Activated CD8-positive, alpha-beta memory T cell treated with anti-CD3 and anti-CD28 coated beads, Interleukin-2, amount 50 U/mL, for 4 hours (primary cell): ENCODE measurements around the gene FASTKD2.

Experiments used
- DNase-seq: peaks from one replicate; pipeline ENCODE4 v3.0.0-alpha.2; 2020

The FASTKD2 gene

DNA sequence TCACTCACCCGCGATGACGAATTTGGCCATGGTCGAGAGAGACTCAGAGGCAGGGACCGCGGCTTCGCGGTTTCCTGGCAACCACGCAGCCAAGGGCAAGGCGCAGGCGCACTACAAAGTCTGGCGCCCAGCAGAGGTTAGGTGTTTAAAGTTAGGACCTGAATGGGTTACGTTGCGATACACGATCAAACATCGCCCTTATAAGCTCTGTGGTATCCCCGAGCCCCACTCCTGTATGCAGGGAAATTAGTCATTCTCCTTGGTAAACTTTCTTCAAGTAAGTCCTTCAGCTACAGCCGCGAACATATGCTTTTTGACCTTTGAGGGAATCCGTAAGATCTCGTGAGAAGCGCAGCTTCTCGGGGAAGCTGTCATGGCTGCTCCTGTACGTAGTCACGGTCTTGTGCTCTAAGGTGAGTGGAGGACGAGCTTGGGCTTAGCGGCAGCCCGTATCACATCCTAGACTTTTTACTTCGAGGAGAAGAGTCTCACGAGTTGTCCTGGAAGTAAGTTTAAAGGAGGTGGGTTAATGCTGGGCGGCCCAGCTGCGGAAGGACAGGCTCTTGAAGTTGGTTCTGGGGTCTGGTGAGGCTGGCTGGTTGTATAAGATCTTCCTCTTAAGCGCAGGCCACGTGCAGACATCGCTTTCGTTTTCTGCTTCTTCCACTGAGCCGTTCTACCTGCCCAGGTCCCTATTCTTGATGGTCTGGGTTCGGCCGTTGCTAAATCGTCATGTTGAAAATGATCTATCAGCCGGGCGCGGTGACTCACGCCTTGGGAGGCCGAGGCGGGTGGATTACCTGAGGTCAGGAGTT is at the start of gene FASTKD2, which contains the start of gene MDH1B:
TSS of gene FASTKD2 (plus strand) at position 365 of the 815 bp plus-strand sequence. CDS start 1,088 bp downstream, outside the sequence.
TSS of gene MDH1B (minus strand) at position 87 of the 815 bp plus-strand sequence. CDS start at position 30, 57 bp downstream.
- DNase-seq: peak; percentile 80

DNA sequence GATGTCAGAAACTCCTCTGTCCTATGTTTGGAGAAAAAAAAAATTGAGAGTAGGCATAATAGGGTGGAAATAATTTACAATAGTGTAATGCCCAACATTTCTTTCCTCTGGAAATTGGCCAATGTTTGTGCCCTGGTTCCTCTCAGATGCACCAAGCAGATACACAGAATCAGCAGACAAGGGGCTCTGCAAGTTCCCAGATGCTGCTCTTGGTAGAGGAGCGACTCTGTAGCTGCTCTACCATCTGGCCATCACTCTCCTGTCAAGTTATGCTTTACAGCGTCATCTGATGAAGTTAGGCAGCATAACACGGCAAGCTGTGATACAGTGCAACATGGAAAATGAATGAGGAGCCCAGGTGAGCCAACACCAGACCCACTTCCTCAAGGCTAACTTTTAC is 48.8 kb upstream of the FASTKD2 start:
- DNase-seq: no peak

DNA sequence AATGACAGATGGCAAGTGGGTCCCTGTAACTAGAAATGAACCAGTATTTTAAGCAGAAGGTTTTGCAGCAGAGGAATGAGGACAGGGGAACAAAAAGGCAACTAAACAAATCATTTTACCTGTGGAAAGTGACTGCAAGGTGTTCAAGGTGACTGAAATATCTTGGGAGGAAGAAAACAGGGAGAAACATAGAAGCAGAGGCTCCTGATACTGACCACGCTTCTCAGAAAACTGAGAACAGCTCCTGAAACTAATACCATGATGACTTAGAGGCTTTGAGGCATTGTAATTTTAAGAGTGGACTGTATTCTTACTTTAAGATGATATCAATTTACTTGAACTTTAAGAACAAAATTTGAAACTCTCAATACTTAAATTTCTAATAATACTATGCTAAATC is 47.1 kb upstream of the FASTKD2 start, which contains the start of gene DYTN:
TSS of gene DYTN (minus strand) at position 101 of the 400 bp plus-strand sequence. CDS start 117 bp downstream, outside the sequence.
- DNase-seq: no peak

DNA sequence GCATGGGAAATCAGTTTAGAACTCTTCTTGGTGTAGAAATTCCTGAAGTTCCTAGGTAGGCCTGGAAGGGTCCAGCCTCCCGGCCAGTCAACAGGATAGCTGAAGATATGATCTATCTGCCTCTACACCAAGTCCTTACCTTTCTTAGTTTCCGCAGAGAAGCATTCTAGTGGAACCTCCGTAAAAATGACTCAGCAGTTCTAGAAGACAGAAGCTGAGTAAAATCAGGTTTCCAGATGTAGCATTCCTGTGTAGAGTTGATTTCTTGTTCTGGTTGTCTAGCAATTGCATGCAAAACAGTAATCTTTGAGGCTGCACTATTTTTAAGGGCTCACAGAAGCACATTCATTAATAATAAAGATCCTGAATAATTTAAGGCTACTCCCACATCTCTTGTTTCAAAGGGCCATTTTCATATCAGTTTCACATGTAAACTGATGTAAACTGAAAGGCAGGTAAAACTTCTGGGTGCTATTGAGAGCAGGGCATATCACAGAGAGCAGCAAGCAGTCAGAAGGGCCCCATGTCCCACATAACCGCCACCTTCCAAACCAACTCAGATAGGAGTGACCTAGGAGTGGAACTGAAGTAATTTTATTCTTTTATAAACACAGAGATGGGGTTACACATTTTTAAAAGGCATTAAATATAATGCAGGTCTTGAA is 44.0 kb upstream of the FASTKD2 start:
- no peak for DNase-seq

DNA sequence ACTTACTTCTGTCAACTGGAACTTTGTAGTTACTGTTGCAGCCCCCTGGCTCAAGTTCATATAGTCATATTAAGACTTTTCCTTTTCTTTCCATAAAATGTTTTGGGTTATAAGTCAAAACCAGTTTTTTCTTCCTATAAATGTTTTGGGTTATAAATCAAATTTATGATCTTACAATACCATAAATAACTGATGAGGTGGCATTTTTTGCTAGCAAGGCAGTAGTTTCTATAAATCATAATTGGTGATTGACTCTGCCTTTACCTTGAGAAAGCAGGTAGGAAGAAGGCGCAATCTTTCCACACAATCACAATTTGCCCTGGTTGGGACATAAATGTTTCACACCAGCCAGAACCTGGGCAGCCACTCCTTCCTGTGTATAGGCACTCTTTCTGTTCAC is 42.1 kb upstream of the FASTKD2 start:
- no peak for DNase-seq

DNA sequence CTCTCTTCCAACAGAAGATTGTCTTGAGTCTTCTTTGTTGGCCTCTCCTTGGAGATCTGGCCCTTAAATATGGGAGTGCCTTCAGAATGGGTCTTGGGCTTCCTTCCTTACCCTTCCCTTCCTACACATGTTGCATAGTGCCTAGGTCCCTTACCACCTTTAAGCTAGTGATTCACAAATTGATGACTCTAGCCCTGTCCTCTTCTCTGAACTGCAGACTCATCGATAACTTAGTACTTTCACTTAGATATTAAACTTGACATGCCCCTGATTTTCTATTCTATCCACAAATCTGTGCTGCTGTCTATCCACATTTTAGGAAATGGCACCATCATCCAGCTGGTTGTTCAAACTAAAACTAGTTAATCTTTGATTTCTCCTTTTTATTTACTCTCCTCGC is 38.1 kb upstream of the FASTKD2 start:
- no peak for DNase-seq

DNA sequence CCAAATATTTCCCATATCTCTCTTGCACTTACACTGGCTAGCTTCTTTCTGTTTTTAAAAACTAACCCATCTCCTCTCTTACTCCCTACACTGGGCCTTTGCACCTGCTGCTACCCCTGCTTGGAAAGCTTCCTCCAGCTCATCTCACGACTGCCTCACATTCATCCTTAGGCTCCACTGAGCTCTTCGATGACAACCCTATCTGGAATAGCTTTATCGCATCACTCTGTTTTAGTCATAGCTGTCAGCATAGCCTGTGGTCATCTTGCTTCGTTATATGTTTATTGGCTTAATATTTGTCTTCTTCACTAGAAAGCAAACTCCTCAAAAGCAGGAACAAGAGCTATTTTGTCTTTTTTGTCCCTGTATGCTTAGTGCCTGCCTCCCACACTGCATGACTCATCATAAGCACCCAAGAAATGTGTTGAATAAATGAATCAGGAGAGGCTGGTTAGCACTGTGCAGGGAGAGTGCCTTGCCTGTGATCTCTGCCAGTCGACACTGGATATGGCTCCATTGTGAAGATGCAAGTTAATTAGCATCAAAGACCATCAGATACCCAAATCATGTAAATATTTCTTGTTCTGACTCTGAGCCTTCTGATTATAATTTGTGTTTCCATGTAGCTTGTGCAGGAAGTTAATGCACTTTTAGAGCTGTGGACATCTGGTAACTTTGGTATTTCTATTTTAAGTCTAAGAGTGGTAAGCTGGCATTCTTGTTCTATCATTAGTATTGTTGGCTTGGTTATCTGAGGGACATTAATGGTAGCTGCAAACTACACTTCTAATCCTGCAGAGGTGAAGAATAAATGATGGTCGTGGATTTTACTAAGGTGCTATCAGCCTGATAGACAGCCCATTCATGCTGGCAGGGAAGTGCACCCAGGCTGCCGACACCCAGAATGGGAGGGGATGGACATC is 36.9 kb upstream of the FASTKD2 start:
- DNase-seq: no peak

DNA sequence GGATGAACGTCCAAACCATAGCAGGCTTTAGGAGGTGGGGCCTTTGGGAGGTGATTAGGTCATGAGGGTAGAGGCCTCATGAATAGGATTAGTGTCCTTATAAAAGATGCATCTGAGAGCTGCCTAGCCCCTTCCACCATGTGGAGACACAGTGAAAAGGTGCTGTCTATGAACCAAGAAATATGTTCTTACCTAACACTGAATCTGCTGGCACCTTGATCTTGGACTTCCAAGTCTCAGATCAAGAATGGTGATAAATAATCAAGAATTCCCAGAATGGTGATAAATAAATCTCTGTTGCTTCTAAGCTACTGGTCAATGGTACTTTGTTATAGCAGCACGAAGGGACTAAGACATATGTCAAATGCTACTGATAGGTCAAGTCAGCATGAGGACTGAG is 32.1 kb upstream of the FASTKD2 start:
- DNase-seq: no peak

DNA sequence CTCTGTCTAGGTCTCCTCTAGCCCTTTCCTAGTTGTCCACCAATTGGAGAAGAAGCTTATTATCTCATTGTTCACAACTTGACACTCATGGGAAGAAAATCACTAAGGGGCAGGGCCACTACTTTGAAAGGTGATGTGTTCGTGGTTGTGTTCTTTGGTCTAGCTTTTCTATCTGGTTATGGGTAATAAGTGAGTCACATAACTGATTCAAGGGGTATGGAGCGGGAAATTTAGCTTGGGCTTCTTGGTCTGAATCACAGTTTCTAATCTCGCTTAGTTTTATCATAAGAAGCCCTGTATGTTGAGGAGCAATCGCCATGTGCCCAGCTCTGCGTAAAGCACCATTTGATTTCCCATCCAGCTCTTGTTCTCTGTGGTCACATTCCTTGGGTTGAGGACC is 28.5 kb upstream of the FASTKD2 start:
- DNase-seq: no peak

DNA sequence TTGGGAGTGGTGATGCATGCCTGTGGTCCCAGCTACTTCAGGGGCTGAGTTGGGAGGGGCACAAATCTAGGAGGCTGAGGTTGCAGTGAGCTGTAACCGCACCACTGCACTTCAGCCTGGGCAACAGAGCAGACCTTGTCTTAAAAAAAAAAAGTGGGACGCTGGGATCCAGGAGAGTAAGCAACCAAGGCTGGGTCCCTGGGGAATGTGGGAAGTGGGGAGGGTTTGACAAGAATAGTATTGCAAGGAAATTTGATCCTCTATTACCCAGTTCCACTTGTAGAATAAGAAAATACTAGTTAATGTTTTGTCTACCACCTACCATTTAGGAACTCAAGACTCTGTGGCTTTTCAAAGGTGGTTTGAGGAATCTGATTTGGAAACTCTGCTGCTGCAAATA is 26.1 kb upstream of the FASTKD2 start:
- DNase-seq: no peak

DNA sequence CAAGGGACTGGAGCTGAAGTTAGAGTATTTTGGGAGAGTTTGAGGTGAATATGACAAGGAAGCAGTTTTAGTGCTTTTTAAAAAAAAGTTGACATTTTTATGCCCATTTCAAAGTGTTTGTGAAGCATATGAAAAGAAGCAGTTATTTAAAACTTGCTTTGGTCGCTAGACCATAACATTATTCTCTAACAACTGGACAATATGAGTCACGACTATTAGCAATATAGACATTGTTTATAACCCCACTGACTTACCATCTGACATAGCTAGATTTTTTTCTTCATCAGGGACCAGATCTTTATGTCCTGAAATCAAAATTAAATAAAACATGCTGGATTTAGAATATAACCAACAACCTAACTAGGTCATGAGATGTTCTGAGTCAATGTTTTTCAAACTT is 24.6 kb upstream of the FASTKD2 start:
- no peak for DNase-seq

DNA sequence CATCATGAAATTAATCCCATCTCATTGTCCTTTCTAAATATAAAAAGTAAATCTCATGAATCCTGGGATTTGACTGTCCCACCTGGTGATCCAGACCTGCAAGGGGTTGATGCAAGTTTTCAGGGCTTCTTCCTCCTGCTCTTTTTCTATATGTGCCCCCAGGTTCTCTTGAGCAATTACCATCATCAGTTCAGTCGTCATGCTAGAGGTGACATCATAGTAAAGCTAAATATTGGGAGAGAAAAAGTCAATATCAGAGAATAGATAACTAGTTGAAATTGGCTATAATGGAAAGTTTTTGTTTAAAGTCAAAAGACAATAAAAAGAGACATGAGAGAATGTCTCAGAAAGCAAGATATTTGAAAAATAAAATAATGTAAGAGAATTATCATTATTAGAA is 8.6 kb upstream of the FASTKD2 start:
- DNase-seq: no peak

DNA sequence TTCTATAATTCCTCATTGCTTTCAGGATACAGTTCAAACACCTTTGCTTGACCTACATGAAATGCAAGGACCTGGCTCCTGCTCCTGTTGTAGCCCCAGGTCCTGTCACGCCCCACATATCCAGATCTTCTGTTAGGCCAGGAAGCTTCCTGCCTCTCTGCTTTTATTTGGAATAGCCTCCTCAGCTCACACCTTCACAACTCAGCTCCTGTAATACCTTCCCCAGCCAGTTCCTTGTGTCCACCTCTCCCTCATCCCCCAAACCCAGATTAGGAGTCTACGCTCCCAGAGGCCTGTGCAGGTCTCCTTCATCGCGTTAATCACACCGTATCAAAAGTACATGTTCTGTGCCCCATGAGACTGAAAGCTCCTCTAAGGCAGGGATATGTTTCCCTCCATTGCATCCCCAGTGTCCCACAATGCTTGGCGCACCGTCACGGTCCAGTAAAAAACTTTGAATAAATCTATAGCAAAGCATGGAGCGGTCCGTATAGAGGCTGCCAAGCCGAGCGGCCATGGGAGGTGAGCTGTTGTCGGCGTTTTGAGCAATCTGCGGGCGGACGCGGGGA is 649 bp upstream of the FASTKD2 start:
- no peak for DNase-seq

DNA sequence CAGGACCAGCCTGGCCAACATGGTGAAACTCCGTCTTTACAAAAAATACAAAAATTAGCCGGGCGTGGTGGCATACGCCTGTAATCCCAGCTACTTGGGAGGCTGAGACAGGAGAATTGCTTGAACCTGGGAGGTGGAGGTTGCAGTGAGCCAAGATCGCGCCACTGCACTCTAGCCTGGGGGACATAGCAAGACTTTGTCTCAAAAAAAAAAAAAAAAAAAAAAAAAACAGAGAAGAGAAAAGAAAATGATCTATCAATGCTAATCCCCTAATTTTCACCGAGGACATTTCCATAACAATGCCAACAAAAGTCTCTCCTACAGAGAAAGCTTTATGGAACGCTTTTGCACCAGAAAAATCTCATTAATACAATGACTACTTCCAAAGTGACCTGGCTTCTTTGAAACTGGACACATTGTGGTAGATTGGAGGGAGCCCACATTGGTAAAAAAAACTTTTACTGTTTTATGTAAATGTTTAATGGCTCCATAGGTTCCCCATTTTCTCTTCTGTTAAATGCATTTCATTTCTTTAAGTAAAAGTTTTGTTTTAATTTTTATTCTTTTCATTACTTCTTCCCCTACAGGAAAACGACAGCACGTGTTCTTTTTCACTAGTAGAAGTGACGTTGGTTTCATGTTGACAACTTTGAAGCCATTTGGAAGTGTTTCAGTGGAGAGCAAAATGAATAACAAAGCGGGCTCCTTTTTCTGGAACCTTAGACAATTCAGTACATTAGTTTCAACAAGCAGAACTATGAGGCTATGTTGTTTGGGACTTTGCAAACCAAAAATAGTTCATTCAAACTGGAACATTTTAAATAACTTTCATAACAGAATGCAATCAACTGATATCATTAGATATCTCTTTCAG is 888 bp downstream of the FASTKD2 start:
- DNase-seq: no peak

DNA sequence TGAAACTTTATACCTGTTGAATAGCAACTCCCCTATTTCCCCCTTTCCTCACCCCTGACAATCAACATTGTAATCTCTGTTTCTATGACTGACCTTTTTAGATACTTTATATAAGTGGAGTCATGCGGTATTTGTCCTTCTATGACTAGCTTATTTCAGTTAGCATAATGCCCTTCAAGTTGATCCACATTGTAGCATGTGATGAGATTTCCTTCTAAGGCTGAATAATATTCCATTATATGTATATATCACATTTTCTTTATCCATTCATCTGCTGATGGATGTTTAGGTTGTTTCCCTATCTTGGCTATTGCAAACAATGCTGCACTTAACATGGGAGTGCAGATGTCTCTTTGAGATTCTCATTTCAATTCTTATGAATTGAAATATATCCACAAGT is 9.5 kb downstream of the FASTKD2 start:
- no peak for DNase-seq

DNA sequence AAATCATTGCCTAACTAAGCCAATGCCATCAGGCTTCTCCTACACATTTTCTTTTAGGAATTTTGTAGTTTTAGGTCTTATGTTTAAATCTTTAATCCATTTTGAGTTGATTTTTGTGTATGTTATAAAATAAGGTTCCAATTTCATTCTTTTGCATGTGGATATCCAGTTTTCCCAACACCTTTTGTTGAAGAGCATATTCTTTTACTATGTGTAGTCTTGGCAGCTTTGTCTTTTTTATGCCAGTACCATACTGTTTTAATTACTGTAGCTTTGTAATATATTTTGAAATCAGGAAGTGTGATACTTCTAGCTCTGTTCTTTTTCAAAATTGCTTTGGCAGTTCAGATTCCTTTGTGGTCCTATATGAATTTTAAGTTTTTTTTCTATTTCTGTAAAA is 11.0 kb downstream of the FASTKD2 start:
- no peak for DNase-seq

DNA sequence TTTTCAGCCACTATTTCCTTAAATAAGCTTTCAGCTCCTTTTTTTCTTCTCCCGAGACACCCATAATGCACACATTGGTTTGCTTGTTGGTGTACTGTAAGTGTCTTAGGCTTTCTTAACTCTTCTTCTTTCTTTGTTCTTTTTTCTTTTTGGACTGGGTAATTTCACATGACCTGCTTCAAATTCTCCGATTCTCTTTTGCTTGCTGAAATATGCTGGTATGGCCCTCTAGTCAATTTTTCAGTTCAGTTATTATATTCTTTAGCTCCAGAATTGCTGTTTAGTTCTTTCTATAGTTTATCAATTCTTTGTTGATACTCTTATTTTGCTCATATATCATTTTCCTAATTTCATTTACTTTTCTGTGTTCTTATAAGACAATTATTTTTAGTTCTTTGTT is 15.3 kb downstream of the FASTKD2 start:
- no peak for DNase-seq

DNA sequence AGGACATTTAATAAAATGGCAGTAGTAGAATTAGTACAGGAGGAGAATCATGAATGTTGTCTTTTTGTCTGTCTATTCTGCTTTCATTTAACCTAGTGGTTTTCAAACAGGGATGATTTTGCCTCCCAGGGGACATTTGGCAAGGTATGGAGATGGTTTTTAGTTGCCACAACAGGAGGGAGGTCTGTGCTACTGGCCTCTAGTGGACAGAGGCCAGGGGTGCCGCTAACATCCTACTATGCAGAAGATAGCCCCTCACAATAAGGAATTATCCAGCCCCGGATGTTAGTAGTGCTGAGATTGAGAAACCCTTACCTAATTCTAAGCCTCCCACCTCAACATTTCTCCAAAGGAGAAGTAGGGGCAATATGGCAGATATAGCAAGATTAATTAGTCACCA is 18.3 kb downstream of the FASTKD2 start:
- DNase-seq: no peak

DNA sequence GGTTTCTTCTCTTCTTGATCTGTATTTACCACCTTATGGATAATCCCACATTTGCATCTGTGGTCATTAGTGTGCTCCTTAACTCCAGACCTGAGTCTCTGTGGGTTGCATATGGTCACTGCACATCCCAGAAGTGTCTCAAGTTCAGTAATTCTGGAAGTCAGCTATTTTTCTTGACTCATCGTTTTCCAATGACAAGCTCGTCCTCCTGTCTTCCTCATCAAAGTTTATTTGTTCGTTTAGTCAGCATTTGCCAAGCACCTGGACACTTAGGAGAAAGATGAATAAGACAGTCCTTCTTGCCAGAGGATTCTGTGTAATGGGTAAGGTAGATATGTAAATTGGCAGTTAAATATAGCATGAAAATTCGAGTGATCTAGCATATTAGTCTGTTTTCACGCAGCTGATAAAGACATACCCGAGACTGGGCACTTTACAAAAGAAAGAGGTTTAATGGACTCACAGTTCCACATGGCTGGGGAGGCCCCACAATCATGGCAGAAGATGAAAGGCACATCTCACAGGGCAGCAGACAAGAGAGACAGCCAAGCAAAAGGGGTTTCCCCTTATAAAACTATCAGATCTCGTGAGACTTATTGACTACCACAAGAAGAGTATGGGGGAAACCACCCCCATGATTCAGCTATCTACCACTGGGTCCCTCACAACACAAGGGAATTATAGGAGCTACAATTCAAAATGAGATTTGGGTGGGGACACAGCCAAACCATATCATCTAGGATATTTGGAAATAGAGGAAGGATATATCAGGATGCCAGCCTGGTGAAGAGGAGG is 19.4 kb downstream of the FASTKD2 start:
- no peak for DNase-seq

DNA sequence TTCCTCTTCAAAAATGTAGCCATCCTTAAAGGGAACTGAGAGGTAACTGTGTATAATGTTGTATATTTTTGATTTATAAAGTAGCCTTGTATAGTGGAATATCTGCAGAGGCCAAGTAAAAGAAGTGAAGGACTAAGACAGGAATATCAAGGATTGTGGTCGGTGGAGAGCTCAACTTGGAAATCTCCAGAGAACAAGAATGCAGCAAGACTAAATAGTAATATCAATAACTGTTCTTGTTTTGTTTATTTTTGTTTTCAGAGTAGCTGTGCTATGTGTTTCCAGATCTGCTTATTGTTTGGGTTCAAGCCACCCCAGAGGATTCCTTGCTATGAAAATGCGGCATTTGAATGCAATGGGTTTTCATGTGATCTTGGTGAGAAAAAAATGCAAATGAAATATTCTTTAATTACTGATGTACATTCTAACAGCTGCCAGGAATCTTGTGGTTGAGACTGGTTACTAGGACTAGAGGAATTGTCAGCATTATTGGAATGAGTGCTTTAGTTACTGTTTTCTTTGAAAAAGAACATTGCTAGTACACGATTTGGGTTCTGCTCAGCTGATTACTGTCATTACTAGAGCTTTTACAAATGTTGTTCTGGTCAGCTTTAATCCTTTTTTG is 25.0 kb downstream of the FASTKD2 start:
- DNase-seq: no peak
